Heart left ventricle (tissue), 16 donors: ENCODE data around the gene AMOTL2. TPM values are rescaled to one million over a fixed set of nuclear protein-coding genes. Genes with fewer than 3 reads are reported as not detected.
A peak's percentile ranks its signal among the peaks of the same experiment; 100 is the strongest.

Experiments
- ATAC-seq, 4 donors: fragments of 200-7000 bp; cut with Tn5 transposase; one replicate each; pipeline ENCODE4 v1.9.1; 2020 to 2022; ENCODE audit warnings: moderate library complexity in 4 of 4, mild to moderate bottlenecking in 3 of 4, moderate number of reproducible peaks in 1 of 4
- DNase-seq, 5 donors: peaks; one replicate each; pipeline ENCODE4 v3.0.0-alpha.2; 2020
- H3K27ac ChIP-seq, 12 donors: fragments of 200-600 bp; sonication (generic) in 4 of 12; one replicate each; pipeline versions ENCODE4 v1.5.0 to v1.8.0; 2016 to 2022; ENCODE audit warnings: mild to moderate bottlenecking in 2 of 12
- H3K27me3 ChIP-seq, 9 donors: fragments of 200-600 bp; sonication (generic) in 2 of 9; one replicate each; pipeline versions ENCODE4 v1.5.1 to v1.8.0; 2016 to 2022; ENCODE audit warnings: mild to moderate bottlenecking in 3 of 9
- H3K36me3 ChIP-seq, 9 donors: fragments of 200-600 bp; sonication (generic) in 2 of 9; one replicate each; pipeline versions ENCODE4 v1.5.0 to v1.8.0; 2018 to 2022; ENCODE audit warnings: mild to moderate bottlenecking in 2 of 9
- H3K4me1 ChIP-seq, 12 donors: fragments of 200-600 bp; sonication (generic) in 4 of 12; one replicate each; pipeline versions ENCODE4 v1.5.0 to v1.8.0; 2016 to 2022; ENCODE audit warnings: mild to moderate bottlenecking in 3 of 12
- H3K4me3 ChIP-seq, 12 donors: fragments of 200-600 bp; sonication (generic) in 4 of 12; one replicate each; pipeline versions ENCODE4 v1.5.0 to v1.8.0; 2017 to 2022; ENCODE audit warnings: mild to moderate bottlenecking in 9 of 12, moderate library complexity in 4 of 12
- H3K9me3 ChIP-seq, 12 donors: fragments of 200-600 bp; sonication (generic) in 4 of 12; one replicate each; pipeline versions ENCODE4 v1.5.0 to v1.8.0; 2016 to 2022; ENCODE audit warnings: mild to moderate bottlenecking in 1 of 12
- CTCF ChIP-seq, 12 donors: fragments of 200-600 bp; sonication (generic) in 4 of 12; IDR thresholded peaks; one replicate each; pipeline versions ENCODE4 v1.5.0 to v1.8.0; 2018 to 2022; ENCODE audit warnings: antibody characterized with exemption in 12 of 12, mild to moderate bottlenecking in 5 of 12
- POLR2A ChIP-seq, 2 donors: fragments of 450-650 bp; IDR thresholded peaks; one replicate each; pipeline ENCODE4 v1.6.1; 2017; ENCODE audit warnings: antibody characterized with exemption in 2 of 2, mild to moderate bottlenecking in 2 of 2, moderate library complexity in 2 of 2
- WGBS, 4 donors: extraction: QIAGEN DNeasy Blood & Tissue Kit in 2 of 4; methylation state at CpG; one replicate each; pipeline versions ENCODE4 v1.1.5 to v1.1.7; 2013 to 2018; 5-methylcytosine and 5-hydroxymethylcytosine counted together
- intact Hi-C, 10 donors: fragments of 100-400 bp; cut with DNase I; formaldehyde crosslinking; loops; one replicate each; pipeline versions ENCODE4 v1.11.1 to v1.14.2; 2022
- long read RNA-seq, 3 donors: library from polyadenylated mRNA; unstranded; transcript quantifications; one replicate each; pipeline ENCODE4 v2.0.0, GENCODE V29; 2020 to 2021
- polyA plus RNA-seq, 2 donors: library from polyadenylated mRNA; stranded (reverse); fragments of 200-250 nt; gene quantifications; one replicate each; pipeline ENCODE4 v1.2.3, GENCODE V29; 2013
- total RNA-seq, 9 donors: library from RNA; depleted of rRNA in 2 of 9; stranded (reverse); fragments of >200 nt in 2 of 9; fragmentation: NEBNext Ultra II Directional in 3 of 9; extraction: Animal tissue kit (Norgen Biotek cat#: 25700) in 3 of 9; gene quantifications; one replicate each; pipeline versions ENCODE4 v1.1.0 to v1.2.4, GENCODE V29; 2016 to 2023
- donor health status: ischemic (EF 13 %, LVEDD 7.1; RV severe dilation, severe dysfunction).
- donor health status: healthy with polysubstance abuse.
- donor health status: DM: no; HTN: yes; CAD: no.
- donor health status: DM: no; HTN: no; CAD: no.
- donor health status: ischemic (EF 25% LVEDD 6.9; RV normal size, moderate dysfunction).
- donor health status: ischemic (EF 25% LVEDD 5.7; RV mildly dilated, moderate dysfunction).
- donor health status: healthy.
- donor health status: DM: yes; HTN: yes; CAD: no.
- donor health status: ischemic (EF 35%, LVEDD 5.7; RV mildly dilated, moderate dysfunction).
- donor health status: nonischemic (EF 11% LVEDD 7.7; RV severe dilation, severe dysfunction).
- donor health status: DM: yes; HTN: yes; CAD: no.
- donor health status: PGD.
- donor health status: ischemic (EF 29% LVEDD 5.4; RV normal size, mild dysfunction).
- donor health status: nonischemic (EF 23%, LVEDD 6.1; RV moderate dilation, normal function).

Gene AMOTL2
- total RNA-seq (100 to 1,000 TPM in 1 of 9 donors, 10 to 100 TPM in 8; 26.0 to 109 (median 50.0) TPM), polyA plus RNA-seq (10 to 100 TPM; 19.0 to 36.4 TPM)
- long read RNA-seq, donor 1, full-length matches to known transcripts = 24 of 69 reads
- long read RNA-seq, donor 1, partial matches to known transcripts = 43 of 69 reads
- long read RNA-seq, donor 1, other reads (novel, unspliced or antisense) = 2 of 69 reads
- long read RNA-seq, donor 2, full-length matches to known transcripts = 42 of 87 reads
- long read RNA-seq, donor 2, partial matches to known transcripts = 19 of 87 reads
- long read RNA-seq, donor 2, other reads (novel, unspliced or antisense) = 26 of 87 reads
- long read RNA-seq, donor 3, full-length matches to known transcripts = 16 of 45 reads
- long read RNA-seq, donor 3, partial matches to known transcripts = 21 of 45 reads
- long read RNA-seq, donor 3, other reads (novel, unspliced or antisense) = 8 of 45 reads

- peaks cover 0 to 17% (median 0%) of the 10 kb centered on the region in 9 donors for H3K27me3 ChIP-seq
- H3K4me3 ChIP-seq = peak within 1 kb of the TSS; percentile 61 to 98 (median 76)
- H3K9me3 ChIP-seq = no peaks in the 10 kb centered on the region
- peak within 1 kb of the TSS; percentile 96 to 100 (median 98) for H3K27ac ChIP-seq
- H3K36me3 ChIP-seq = peaks cover 0 to 28% (median 23%) of the 10 kb centered on the region in 9 donors
- ATAC-seq (peak; percentile 62 to 85 (median 82)), DNase-seq (peak; percentile 92)
- peaks cover 21 to 62% (median 47%) of the 10 kb centered on the region in 12 donors for H3K4me1 ChIP-seq
- intact Hi-C loops = loop anchor here in 8 of 10 donors (1.0 to 10.0 kb wide), 7 partner anchors 10 to 159 kb away; no protein-coding TSS in a partner anchor
- 0 to 1% (median 0%) methylated on average over 11 to 78 of the region's 78 CpGs for WGBS, 4 donors
- TF ChIP-seq POLR2A (IDR thresholded peaks at IDR 0.05) (peak in 1 of 2 donors; percentile 96), CTCF (IDR thresholded peaks at IDR 0.05) (no peak)
These were observed at the start of gene AMOTL2 for GRCh38 chr3:134374105-134374790. AMOTL2 (minus strand) TSS chr3:134374447; CDS start chr3:134371433, 3,014 bp downstream.

GRCh38 chr3:134423153-134423552, 48.9 kb upstream of the AMOTL2 start:
- WGBS, 4 donors = 47 to 92% (median 50%) methylated on average over 1 to 2 of the region's 2 CpGs
- no peaks in the 10 kb centered on the region for H3K9me3 ChIP-seq
- H3K4me1 ChIP-seq = no peaks in the 10 kb centered on the region
- no peak overlapping the region for H3K27ac ChIP-seq
- no peak overlapping the region for H3K4me3 ChIP-seq
- intact Hi-C loops = no loop called here
- DNase-seq (no peak), ATAC-seq (no peak)
- no peaks in the 10 kb centered on the region for H3K27me3 ChIP-seq
- no peaks in the 10 kb centered on the region for H3K36me3 ChIP-seq
- no peak for TF ChIP-seq POLR2A (IDR thresholded peaks at IDR 0.05)
- TF ChIP-seq CTCF (IDR thresholded peaks at IDR 0.05) = no peak

- no peak for DNase-seq
- Histone ChIP-seq H3K36me3 (no peaks in the 10 kb centered on the region), H3K4me3 (no peak overlapping the region), H3K4me1 (no peaks in the 10 kb centered on the region), H3K9me3 (peaks cover 0 to 7% (median 0%) of the 10 kb centered on the region in 12 donors), H3K27ac (no peak overlapping the region), H3K27me3 (no peaks in the 10 kb centered on the region)
- intact Hi-C loops = no loop called here
- no peak for TF ChIP-seq CTCF (IDR thresholded peaks at IDR 0.05)
- TF ChIP-seq POLR2A (IDR thresholded peaks at IDR 0.05) = no peak
- no peak for ATAC-seq
- 84 to 89% (median 87%) methylated on average over 5 of the region's 5 CpGs for WGBS, 4 donors
These were observed 45.7 kb upstream of the AMOTL2 start for GRCh38 chr3:134419960-134420321.
